ENCODE measurements around the gene PLCB1.

The PLCB1 gene

GRCh38 chr20:8507231-8507630, 375.2 kb downstream of the PLCB1 start:
- no peaks in the 10 kb centered on the region for H3F3A ChIP-seq (ENCODE audit: low read depth)
- TF ChIP-seq CTCF (conservative IDR thresholded peaks at IDR 0.05; ENCODE audit: low read length) (no peak), EZH2phosphoT487 (IDR thresholded peaks at IDR 0.05; ENCODE audit: borderline replicate concordance) (no peak)
- H3K4me2 ChIP-seq (ENCODE audit: low read depth, low read length, poor library complexity, severe bottlenecking), result no peak overlapping the region
- no peak overlapping the region for H2AFZ ChIP-seq (ENCODE audit: low read length)
- peaks cover 18% of the 10 kb centered on the region for H3K4me1 ChIP-seq (ENCODE audit: insufficient read depth, low read length, poor library complexity, severe bottlenecking)
- H3K4me3 ChIP-seq (ENCODE audit: low read length, poor library complexity, severe bottlenecking), result no peak overlapping the region
- H3K9ac ChIP-seq (ENCODE audit: low read depth, low read length, poor library complexity, severe bottlenecking), result no peak overlapping the region
- H3K79me2 ChIP-seq (ENCODE audit: insufficient read depth, low read length), result no peaks in the 10 kb centered on the region
- H4K20me1 ChIP-seq (ENCODE audit: insufficient read depth, low read length, poor library complexity, severe bottlenecking), result no peaks in the 10 kb centered on the region
- no peaks in the 10 kb centered on the region for H3K27me3 ChIP-seq (ENCODE audit: insufficient read depth, low read length, poor library complexity, severe bottlenecking)
- H3K9me2 ChIP-seq (replicated peaks; ENCODE audit: low read depth, low read length), result no peaks in the 10 kb centered on the region
- no peaks in the 10 kb centered on the region for H3K36me3 ChIP-seq (ENCODE audit: insufficient read depth, low read length)
- no peaks in the 10 kb centered on the region for H3K9me3 ChIP-seq (ENCODE audit: insufficient read depth, low read depth, low read length)

- no peak overlapping the region for H3K4me3 ChIP-seq (ENCODE audit: low read length, poor library complexity, severe bottlenecking)
- no peaks in the 10 kb centered on the region for H3K27me3 ChIP-seq (ENCODE audit: insufficient read depth, low read length, poor library complexity, severe bottlenecking)
- H3K36me3 ChIP-seq (ENCODE audit: insufficient read depth, low read length), result no peaks in the 10 kb centered on the region
- H3K9me3 ChIP-seq (ENCODE audit: insufficient read depth, low read depth, low read length), result no peaks in the 10 kb centered on the region
- TF ChIP-seq CTCF (conservative IDR thresholded peaks at IDR 0.05; ENCODE audit: low read length), result no peak
- no peak for TF ChIP-seq EZH2phosphoT487 (IDR thresholded peaks at IDR 0.05; ENCODE audit: borderline replicate concordance)
- peaks cover 18% of the 10 kb centered on the region for H3K4me1 ChIP-seq (ENCODE audit: insufficient read depth, low read length, poor library complexity, severe bottlenecking)
- H2AFZ ChIP-seq (ENCODE audit: low read length), result no peak overlapping the region
- no peaks in the 10 kb centered on the region for H3K79me2 ChIP-seq (ENCODE audit: insufficient read depth, low read length)
- no peak overlapping the region for H3K4me2 ChIP-seq (ENCODE audit: low read depth, low read length, poor library complexity, severe bottlenecking)
- no peak overlapping the region for H3K9ac ChIP-seq (ENCODE audit: low read depth, low read length, poor library complexity, severe bottlenecking)
- no peaks in the 10 kb centered on the region for H3K9me2 ChIP-seq (replicated peaks; ENCODE audit: low read depth, low read length)
- H4K20me1 ChIP-seq (ENCODE audit: insufficient read depth, low read length, poor library complexity, severe bottlenecking), result no peaks in the 10 kb centered on the region
- no peaks in the 10 kb centered on the region for H3F3A ChIP-seq (ENCODE audit: low read depth)
These were observed 377.7 kb downstream of the PLCB1 start for GRCh38 chr20:8509809-8510208.

- Histone ChIP-seq H3K4me2 (ENCODE audit: low read depth, low read length, poor library complexity, severe bottlenecking) (no peak overlapping the region), H3K79me2 (ENCODE audit: insufficient read depth, low read length) (no peaks in the 10 kb centered on the region), H2AFZ (ENCODE audit: low read length) (no peak overlapping the region), H3K27me3 (ENCODE audit: insufficient read depth, low read length, poor library complexity, severe bottlenecking) (no peaks in the 10 kb centered on the region), H3F3A (ENCODE audit: low read depth) (no peaks in the 10 kb centered on the region), H3K9me2 (replicated peaks; ENCODE audit: low read depth, low read length) (no peaks in the 10 kb centered on the region), H3K4me3 (ENCODE audit: low read length, poor library complexity, severe bottlenecking) (no peak overlapping the region), H3K4me1 (ENCODE audit: insufficient read depth, low read length, poor library complexity, severe bottlenecking) (peaks cover 14% of the 10 kb centered on the region), H3K9ac (ENCODE audit: low read depth, low read length, poor library complexity, severe bottlenecking) (no peak overlapping the region), H4K20me1 (ENCODE audit: insufficient read depth, low read length, poor library complexity, severe bottlenecking) (no peaks in the 10 kb centered on the region), H3K9me3 (ENCODE audit: insufficient read depth, low read depth, low read length) (no peaks in the 10 kb centered on the region), H3K36me3 (ENCODE audit: insufficient read depth, low read length) (no peaks in the 10 kb centered on the region)
- TF ChIP-seq EZH2phosphoT487 (IDR thresholded peaks at IDR 0.05; ENCODE audit: borderline replicate concordance), result no peak
- no peak for TF ChIP-seq CTCF (conservative IDR thresholded peaks at IDR 0.05; ENCODE audit: low read length)
These were observed 378.7 kb downstream of the PLCB1 start for GRCh38 chr20:8510808-8511207.
